Endothelial cell (in vitro differentiated cells): ENCODE measurements around the gene NACC1. TPM values are rescaled to one million over a fixed set of nuclear protein-coding genes. Genes with fewer than 3 reads are reported as not detected.

ENCODE experiments used
- DNase-seq: peaks from one replicate; pipeline ENCODE4 v3.0.0; 2021; ENCODE audit warnings: low spot score
- H3K27ac Mint-ChIP-seq: one replicate; pipeline ENCODE4 v1.8.0; 2021; ENCODE audit warnings: mixed read lengths, inconsistent platforms; ENCODE audit not compliant: unreplicated experiment
- H3K27me3 Mint-ChIP-seq: one replicate; pipeline ENCODE4 v1.8.0; 2021; ENCODE audit warnings: mild to moderate bottlenecking, moderate library complexity, mixed read lengths, inconsistent platforms; ENCODE audit not compliant: unreplicated experiment
- H3K36me3 Mint-ChIP-seq: one replicate; pipeline ENCODE4 v1.8.0; 2021; ENCODE audit warnings: mild to moderate bottlenecking, low read depth, mixed read lengths, inconsistent platforms; ENCODE audit not compliant: unreplicated experiment
- H3K4me1 Mint-ChIP-seq: one replicate; pipeline ENCODE4 v1.8.0; 2021; ENCODE audit warnings: mild to moderate bottlenecking, mixed read lengths, inconsistent platforms; ENCODE audit not compliant: unreplicated experiment
- H3K4me3 Mint-ChIP-seq: one replicate; pipeline ENCODE4 v1.8.0; 2021; ENCODE audit warnings: mild to moderate bottlenecking, mixed read lengths, inconsistent platforms; ENCODE audit not compliant: unreplicated experiment
- H3K9me3 Mint-ChIP-seq: one replicate; pipeline ENCODE4 v1.8.0; 2021; ENCODE audit warnings: mixed read lengths, inconsistent platforms; ENCODE audit not compliant: unreplicated experiment
- total RNA-seq: library from RNA; stranded (reverse); fragmentation: NEBNext Ultra II Directional; extraction: Animal tissue kit (Norgen Biotek cat#: 25700); gene quantifications from one replicate; pipeline ENCODE4 v1.2.1, GENCODE V29; 2021; ENCODE audit not compliant: unreplicated experiment
- TF ChIP-seq, protein P1 (sequence below): fragments of 200-600 bp; sonication (generic); IDR thresholded peaks from one replicate; pipeline ENCODE4 v1.5.0; 2021; ENCODE audit warnings: antibody characterized with exemption; ENCODE audit not compliant: unreplicated experiment

Gene NACC1
- total RNA-seq, 1 donor from 2014 or later, result 112 TPM

DNA sequence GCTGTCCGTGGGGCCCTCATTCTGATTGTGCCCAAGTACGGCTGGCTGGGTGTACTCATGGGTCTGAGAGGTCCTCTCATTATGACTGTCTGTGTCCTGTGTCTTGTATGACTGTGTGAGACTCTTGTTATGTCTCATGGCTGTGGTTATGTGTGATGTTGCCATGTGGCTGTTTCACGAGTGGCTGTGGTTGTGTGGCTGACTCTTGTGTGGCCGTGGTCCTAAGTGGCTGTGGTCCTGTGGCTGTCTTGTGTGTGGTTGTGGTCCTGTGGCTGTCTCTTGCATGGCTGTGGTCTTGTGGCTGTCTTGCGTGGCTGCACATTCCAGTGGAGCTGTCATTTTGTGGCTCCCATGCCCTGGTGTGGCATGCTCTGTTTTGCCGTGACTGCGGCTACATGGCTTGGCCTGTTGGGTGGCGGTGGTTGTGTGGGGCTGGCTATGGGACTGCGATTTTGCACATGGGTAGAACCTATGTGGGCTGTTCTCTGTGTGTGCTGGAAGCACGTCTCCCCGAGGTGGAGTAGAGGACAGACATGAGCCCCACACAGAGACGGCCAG lies 18.0 kb upstream of the NACC1 start:
- Mint-ChIP-seq H3K4me3 (peak overlapping the region; percentile 91), H3K27ac (peak overlapping the region; percentile 62), H3K27me3 (peaks cover 12% of the 10 kb centered on the region), H3K36me3 (peaks cover 14% of the 10 kb centered on the region), H3K9me3 (no peaks in the 10 kb centered on the region), H3K4me1 (peaks cover 23% of the 10 kb centered on the region)
- TF ChIP-seq, protein P1, sequence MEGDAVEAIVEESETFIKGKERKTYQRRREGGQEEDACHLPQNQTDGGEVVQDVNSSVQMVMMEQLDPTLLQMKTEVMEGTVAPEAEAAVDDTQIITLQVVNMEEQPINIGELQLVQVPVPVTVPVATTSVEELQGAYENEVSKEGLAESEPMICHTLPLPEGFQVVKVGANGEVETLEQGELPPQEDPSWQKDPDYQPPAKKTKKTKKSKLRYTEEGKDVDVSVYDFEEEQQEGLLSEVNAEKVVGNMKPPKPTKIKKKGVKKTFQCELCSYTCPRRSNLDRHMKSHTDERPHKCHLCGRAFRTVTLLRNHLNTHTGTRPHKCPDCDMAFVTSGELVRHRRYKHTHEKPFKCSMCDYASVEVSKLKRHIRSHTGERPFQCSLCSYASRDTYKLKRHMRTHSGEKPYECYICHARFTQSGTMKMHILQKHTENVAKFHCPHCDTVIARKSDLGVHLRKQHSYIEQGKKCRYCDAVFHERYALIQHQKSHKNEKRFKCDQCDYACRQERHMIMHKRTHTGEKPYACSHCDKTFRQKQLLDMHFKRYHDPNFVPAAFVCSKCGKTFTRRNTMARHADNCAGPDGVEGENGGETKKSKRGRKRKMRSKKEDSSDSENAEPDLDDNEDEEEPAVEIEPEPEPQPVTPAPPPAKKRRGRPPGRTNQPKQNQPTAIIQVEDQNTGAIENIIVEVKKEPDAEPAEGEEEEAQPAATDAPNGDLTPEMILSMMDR, result no peak
- no peak for DNase-seq

- Mint-ChIP-seq H3K27ac (peak overlapping the region; percentile 74), H3K4me3 (peak overlapping the region; percentile 97), H3K9me3 (no peaks in the 10 kb centered on the region), H3K36me3 (peaks cover 13% of the 10 kb centered on the region), H3K4me1 (peaks cover 22% of the 10 kb centered on the region), H3K27me3 (peaks cover 12% of the 10 kb centered on the region)
- no peak for DNase-seq
- TF ChIP-seq, protein P1, result peak; percentile 22
These were observed 17.0 kb upstream of the NACC1 start for GRCh38 chr19:13100841-13101589.

- no peak for DNase-seq
- Mint-ChIP-seq H3K36me3 (peaks cover 11% of the 10 kb centered on the region), H3K4me3 (peak overlapping the region; percentile 97), H3K27me3 (peaks cover 15% of the 10 kb centered on the region), H3K27ac (peak overlapping the region; percentile 74), H3K9me3 (no peaks in the 10 kb centered on the region), H3K4me1 (peaks cover 20% of the 10 kb centered on the region)
- TF ChIP-seq, protein P1, result no peak
These were observed 16.3 kb upstream of the NACC1 start for GRCh38 chr19:13101590-13102415.

DNA sequence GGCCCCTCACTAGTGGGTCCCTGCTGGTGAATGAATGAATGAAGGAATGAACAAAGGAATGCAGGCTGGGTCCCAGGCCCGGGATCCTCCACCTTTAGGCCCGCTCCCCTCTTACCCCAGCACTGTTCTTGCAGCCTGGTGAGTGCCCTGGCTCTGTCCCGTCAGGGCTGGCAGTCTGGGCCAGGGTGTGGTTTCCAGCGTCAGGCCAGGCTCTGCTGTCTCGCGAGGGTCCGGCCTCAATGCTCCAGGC lies 15.7 kb upstream of the NACC1 start:
- peak overlapping the region; percentile 74 for H3K27ac Mint-ChIP-seq
- H3K27me3 Mint-ChIP-seq, result peaks cover 15% of the 10 kb centered on the region
- H3K4me1 Mint-ChIP-seq, result peaks cover 16% of the 10 kb centered on the region
- no peak for DNase-seq
- peak overlapping the region; percentile 97 for H3K4me3 Mint-ChIP-seq
- no peaks in the 10 kb centered on the region for H3K9me3 Mint-ChIP-seq
- peaks cover 11% of the 10 kb centered on the region for H3K36me3 Mint-ChIP-seq
- TF ChIP-seq, protein P1, result no peak
